ENCODE measurements around the gene TCF7L1.

The TCF7L1 gene

DNA sequence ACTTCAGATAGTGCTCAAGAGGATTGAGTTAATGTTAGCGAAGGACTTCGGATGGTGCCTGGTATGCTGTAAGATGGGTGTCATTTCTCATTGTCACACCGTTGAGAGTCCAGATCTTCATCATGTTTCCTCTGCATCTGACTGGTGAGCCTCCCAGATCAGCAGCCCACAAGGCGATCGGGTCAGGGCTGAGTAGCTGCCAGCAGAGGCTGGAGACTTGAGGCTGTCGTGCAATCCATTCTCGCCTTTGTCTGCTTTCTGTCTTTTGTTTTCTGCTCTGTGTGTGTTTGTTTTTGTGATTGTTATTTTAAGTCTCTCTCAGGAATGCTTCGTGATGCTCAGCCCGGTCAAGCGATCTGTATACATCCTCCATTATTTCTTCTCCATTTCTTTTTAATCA, 98.8 kb downstream of the TCF7L1 start:
- DNase-seq, result no peak

- no peak for DNase-seq
These were observed 101.7 kb downstream of the TCF7L1 start for GRCh38 chr2:85234868-85235267.

- no peak for DNase-seq
These were observed 102.1 kb downstream of the TCF7L1 start for GRCh38 chr2:85235281-85235680.

GRCh38 chr2:85236084-85236483, 102.9 kb downstream of the TCF7L1 start:
- no peak for DNase-seq

DNA sequence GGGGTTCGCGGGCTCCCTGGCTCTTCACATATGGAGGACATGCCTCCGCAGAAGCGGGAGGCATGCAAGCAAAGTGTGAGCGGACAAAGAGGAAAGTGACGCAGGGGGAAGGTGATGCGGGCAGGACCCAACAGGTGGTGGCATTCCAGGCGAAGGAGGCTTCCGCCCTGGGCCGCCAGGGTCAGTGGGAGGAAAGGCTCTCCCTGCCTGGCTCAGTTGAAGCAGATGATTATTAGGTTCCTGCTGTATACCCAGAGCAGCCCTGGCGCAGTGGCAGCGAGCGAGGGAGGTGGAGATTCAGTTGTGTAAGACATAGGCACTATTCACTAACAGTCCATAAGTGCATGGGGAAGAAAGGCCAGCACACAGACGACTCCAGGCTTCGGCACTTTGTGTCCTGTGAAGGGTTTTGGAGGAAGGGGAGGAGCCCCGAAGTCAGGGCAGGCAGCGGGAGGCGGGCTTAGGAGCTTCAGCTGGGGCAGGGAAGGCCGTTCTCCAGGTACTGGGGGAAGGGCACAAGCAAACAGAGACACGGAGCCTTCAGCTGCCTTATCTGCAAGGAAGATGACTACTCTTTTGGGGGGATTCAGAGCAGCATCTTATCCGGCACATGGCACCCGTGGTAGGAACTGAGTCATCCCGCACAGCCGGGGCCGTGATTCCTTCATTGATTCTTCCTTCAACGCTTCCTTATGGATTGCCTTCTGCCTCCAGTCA, 104.8 kb downstream of the TCF7L1 start:
- DNase-seq, result no peak

- no peak for DNase-seq
These were observed 105.4 kb downstream of the TCF7L1 start for GRCh38 chr2:85238607-85239006.

- DNase-seq, result no peak
These were observed 105.9 kb downstream of the TCF7L1 start for GRCh38 chr2:85239102-85239501.

DNA sequence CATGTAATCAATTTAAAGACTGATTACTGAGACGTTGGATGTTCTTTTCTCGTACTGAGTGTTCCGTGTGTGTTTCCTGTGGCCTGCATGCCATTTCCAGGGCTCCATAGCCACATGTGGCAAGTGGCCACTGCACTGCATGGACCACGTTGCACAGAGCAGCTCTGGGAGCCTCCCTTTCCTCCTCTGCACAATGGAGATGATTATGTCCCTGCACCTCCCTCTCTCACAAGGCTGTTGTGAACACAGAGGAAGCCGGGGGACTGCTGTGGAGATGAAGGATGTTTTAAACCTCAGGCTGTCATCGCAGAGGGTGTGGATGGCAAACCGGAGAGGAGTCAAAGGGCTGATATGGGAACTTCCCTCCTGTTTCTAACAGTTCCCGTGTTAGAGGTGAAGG, 106.9 kb downstream of the TCF7L1 start:
- DNase-seq, result no peak

DNA sequence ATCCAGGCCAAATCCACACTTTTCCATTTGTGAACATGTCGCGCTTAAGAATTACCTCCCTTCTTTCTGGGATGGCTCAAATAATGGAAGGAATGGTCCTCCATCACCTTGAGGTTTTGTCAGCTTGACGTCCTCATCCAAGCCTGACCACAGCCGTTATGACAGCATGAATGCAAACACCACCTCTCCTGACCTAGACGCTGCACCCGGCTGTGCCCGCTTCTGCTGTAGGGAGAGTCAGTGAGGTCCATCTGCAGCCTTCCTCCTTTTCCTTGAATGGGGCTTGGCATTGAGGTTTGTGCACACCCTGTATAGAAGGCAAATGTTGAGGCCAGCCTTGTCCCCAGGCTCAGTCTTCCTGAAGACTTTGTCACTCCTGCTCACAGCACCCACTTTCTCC, 109.1 kb downstream of the TCF7L1 start:
- no peak for DNase-seq

DNA sequence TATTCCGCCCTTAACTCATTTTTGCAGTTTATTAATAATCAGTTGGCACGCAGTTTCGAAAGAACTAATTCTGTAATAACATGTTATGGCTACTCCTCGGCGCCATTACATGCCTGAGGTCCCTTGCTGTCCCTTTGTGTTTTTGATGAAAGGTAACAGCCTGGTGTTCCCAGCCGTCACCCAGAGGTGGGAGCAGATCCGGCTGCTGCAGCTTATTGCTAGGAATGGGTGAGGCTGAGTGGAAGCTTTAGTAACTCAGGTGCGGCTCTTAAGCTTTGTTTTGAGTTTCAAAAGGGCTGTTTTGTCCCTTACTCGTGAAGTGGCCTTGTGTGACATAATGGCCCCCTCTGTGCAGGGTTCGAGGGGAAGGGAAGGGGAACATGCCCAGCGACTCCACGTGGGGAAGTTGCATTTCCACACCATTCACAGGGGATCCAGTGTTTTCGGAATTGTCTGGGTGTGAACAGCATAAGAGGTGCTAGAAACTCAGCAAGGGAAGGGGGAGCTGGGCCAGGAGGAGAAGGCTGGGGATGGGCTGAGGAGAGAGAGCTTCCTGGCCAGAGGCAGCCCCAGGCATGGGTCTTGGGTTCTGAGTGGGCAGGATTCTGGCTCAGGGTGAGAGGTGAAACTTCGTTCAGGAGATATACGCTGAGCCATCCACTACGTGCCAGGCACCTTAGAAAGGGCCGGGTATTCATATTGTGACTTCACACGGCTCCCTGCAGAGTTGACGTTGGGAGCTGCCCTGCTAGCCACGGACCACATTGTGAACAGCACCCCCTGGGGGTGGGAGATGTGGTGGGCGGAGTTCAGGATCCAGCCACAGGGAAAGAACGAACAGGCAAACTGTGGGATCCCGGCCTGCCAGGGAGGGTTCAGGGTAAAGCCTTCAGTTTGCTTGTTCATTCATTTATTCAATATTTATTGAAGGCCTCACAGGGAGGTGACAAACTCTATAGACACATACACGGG, 110.2 kb downstream of the TCF7L1 start:
- peak; percentile 22 for DNase-seq

GRCh38 chr2:85244828-85245227, 111.6 kb downstream of the TCF7L1 start:
- no peak for DNase-seq

DNA sequence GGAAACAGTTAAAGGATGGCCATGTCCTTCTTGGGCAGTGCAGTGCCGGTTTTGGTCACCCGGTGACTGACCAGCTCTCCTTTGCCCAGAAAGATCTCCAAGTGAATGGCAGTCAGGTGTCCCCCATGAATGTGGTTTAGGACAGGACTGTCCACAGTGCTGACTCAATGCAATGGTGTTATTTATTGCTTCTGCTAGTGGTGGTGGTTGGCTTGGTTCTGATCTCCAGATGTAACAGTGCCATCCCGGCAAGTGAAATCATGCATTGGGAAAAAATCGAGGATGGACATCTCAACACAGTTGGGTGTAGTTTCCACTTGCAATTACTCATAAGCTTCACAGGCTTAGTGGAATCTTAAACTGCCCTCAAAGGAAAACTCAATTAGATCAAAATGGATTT, 112.7 kb downstream of the TCF7L1 start:
- no peak for DNase-seq

- no peak for DNase-seq
These were observed 113.2 kb downstream of the TCF7L1 start for GRCh38 chr2:85246348-85246747.

DNA sequence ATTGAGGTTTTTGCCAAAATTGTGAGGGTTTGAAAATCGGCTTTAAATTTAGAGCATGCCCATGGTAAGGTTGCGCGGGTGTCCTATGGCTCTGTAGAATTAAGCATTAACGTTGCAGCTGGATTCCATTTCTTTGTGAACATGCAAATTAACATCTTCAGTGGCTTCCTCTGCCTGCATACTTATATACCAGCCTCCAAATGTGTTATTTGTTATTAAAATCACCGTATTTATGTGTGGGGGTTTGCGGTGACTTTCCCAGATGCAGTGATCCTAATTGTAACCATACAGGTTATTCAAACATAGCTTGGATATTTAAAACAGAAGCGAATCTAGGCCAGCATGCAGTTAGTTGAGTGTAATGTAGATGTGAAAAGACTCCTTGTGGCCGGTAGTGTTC, 114.4 kb downstream of the TCF7L1 start:
- DNase-seq, result no peak

DNA sequence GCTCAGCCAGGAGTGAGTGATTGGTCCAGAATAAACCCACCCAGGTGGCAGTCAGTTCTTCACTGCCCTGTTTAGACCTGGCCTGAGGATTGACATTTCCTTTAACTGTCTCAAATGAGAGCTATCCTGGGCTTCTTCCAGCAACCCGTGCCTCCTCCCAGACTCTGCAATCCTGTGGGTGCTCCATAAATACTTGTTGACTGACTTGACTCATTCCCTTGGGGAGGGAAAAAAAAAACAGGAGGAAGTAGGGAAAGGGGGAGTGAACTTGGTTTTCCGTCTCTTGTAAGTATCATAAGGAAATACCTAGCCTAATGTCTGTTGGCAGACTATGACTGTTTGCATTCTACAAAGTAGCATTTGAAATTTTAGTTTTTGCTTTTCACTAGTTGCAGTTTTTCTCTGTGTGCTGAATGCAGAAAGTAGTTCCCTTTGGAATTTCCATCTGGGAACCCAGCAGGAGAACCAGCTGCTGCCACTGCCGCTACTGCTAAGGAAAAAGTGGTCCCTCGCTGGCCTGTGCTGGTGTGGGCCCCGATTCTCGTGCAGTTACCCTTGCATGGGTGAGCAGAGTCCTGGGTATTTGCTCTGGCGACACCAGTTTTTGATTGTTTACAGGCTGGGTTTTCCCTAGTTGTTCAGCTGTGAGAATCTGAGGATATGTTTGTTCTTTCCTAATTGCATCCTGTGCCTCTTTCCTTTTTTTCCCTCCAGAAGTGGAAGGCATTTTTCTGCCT, 115.7 kb downstream of the TCF7L1 start:
- DNase-seq, result no peak

DNA sequence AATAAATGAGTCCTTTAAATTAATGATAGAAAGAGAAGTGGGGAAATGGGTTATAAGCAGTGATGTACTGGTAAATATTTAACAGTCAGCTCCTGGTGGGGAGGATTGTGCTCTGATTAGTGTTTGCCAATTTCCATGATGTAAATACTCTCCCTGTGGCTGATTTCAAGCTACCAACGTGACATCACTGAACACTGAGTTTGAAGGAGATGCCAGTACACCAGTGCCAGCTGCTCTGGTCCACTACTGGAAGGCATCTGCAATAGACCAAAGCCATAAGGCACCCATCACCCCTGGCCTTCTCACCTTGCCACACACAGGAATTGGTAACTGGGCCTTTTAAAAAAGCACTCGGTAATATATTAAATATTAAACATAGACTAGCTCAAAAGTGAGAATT, 116.9 kb downstream of the TCF7L1 start:
- DNase-seq, result no peak

DNA sequence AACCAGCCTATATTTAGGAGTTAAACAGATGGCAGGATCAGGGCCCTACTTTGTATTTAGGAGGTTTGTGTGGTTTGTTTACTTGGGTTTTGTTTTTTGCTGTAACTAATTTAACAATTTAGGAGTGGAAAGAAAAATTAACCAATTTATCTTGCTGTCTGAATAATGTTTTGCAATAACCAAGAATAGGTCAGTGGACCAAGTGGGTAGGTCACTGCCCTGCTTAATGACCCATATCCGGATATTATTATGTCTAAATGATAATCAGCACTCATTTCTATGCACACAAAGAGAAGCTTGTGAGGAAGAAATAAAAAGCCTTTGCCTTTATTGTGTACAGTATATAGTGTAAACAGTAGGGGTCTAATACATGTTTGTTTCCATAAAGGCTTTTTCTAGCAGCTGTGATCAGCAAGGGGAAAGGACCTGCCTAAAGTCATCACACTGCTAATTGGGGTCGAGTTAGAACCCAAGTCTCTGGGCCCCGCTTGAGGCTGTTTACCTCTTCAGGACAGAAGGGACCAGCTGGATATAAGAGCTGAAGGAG, 118.0 kb downstream of the TCF7L1 start:
- DNase-seq, result no peak

GRCh38 chr2:85253890-85254289, 120.7 kb downstream of the TCF7L1 start:
- no peak for DNase-seq

- no peak for DNase-seq
These were observed 121.5 kb downstream of the TCF7L1 start for GRCh38 chr2:85254540-85255300.

GRCh38 chr2:85255456-85255812, 122.2 kb downstream of the TCF7L1 start:
- no peak for DNase-seq

DNA sequence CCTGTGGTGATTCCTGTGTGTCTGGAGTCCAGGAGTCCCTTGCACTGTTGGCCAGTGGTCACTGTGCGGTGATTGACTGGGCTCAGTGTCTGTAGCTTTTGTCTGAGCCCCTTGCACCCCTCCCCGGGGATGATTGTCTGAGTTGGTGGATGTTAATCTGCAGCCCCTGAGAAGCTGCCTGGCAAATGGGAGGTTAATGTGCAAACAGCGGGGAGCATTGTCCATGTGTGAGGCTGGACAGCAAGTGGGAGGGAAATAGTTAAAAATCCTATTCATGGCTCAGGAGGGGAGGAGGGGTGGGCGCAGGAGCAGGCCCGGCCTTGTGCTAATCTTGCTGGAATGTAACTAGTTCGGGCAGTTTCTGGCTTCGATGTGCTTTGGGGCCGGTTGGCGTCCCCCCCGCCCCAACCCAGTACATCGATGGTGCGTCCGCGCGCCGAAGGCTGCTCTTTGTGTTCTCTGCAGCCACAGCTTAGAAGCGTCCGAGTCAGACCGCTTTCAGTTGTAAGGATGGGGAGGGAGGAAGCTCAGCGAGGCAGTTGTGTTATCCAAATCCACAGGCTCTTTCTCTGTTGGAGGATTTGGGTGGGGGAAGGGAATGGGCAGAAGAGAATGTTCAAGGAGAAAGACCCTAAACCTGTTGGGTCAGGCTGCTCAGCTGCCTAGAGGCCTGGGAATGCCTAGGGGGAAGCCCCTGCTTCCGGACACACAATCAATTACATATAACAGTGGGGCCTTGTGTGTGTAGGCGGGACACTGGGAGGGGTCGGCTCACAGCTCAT, 122.8 kb downstream of the TCF7L1 start:
- DNase-seq, result no peak

Measured in CD4-positive, alpha-beta T cell treated with Interleukin-15 for 1 hour (primary cell).